Measurements from ENCODE around the gene DPY19L3. TPM values are rescaled to one million over a fixed set of nuclear protein-coding genes. Genes with fewer than 3 reads are reported as not detected.
A peak's percentile ranks its signal among the peaks of the same experiment; 100 is the strongest.

Gene DPY19L3
- total RNA-seq, 1 donor from 2014 or later = 111 TPM

DNA sequence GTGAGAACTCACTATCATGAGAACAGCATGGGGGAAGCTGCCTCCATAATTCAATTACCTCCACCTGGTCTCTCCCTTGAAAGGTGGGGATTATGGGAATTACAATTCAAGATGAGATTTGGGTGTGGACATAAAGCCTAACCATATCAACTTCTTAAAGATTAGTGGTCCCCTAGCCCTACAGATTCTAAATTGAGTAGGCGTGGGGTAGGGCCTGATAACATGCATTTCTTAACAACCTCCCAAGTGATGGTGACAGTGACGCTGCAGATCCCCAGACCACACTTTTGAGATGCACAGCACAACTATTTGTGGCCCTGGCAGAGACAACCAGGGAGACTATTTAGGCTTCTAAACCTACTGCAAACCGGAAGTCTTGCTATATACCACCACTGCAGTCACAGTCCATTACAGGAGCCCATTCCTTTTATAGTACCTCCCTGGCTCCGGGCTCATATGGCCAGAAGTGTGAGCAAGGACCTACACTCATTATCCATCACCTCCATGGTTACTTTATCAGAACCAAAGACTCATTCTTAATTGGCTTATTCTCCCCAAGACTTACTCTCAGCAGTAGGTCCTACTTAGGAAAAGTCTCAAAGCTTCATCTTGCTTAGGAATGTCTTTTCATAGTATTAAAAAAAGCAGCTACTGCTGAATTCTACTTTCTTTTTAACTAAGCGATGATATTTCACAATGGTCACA lies 2.1 kb upstream of the DPY19L3 start:
- H3K9me3 Mint-ChIP-seq (ENCODE audit: unreplicated experiment) = no peaks in the 10 kb centered on the region
- peaks cover 14% of the 10 kb centered on the region for H3K27me3 Mint-ChIP-seq (ENCODE audit: unreplicated experiment)
- H3K4me1 Mint-ChIP-seq (ENCODE audit: unreplicated experiment) = peaks cover 21% of the 10 kb centered on the region
- no peak overlapping the region for H3K4me3 Mint-ChIP-seq (ENCODE audit: unreplicated experiment)
- DNase-seq (ENCODE audit: low spot score) = no peak
- H3K27ac Mint-ChIP-seq (ENCODE audit: unreplicated experiment) = no peak overlapping the region
- peaks cover 12% of the 10 kb centered on the region for H3K36me3 Mint-ChIP-seq (ENCODE audit: low read depth, unreplicated experiment)
- TF ChIP-seq, protein P1, sequence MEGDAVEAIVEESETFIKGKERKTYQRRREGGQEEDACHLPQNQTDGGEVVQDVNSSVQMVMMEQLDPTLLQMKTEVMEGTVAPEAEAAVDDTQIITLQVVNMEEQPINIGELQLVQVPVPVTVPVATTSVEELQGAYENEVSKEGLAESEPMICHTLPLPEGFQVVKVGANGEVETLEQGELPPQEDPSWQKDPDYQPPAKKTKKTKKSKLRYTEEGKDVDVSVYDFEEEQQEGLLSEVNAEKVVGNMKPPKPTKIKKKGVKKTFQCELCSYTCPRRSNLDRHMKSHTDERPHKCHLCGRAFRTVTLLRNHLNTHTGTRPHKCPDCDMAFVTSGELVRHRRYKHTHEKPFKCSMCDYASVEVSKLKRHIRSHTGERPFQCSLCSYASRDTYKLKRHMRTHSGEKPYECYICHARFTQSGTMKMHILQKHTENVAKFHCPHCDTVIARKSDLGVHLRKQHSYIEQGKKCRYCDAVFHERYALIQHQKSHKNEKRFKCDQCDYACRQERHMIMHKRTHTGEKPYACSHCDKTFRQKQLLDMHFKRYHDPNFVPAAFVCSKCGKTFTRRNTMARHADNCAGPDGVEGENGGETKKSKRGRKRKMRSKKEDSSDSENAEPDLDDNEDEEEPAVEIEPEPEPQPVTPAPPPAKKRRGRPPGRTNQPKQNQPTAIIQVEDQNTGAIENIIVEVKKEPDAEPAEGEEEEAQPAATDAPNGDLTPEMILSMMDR (IDR thresholded peaks at IDR 0.05; ENCODE audit: unreplicated experiment) = no peak

DNA sequence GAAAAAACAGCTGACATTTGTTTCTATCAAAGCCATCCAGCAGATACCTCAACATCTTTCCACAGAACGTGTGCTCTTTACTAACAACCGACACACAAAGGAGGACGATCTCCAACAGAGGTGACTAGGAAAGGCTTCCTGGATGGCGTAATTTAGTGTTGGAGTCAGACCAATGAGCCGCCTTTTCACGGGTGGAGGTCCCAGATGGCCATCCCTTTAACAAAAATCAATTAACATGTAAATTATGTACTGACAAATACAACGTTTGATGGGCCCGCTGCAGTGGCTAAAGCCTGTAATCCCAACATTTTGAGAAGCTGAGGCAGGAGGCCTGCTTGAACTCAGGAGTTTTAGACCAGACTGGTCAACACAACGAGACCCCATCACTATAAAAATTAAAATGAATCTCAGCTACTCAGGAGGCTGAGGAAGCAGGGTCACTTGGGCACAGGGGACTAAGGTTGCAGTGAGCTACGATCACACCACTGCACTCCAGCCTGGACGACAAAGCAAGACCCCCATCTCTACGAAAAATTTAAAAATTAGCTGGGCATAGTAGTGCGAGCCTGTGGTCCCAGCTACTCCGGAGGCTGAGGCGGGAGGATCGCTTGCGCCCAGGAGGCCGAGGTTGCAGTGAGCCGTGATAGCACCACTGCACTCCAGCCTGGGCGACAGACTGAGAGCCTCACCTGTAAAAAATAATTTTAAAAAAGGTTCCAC lies 1.2 kb upstream of the DPY19L3 start:
- H3K36me3 Mint-ChIP-seq (ENCODE audit: low read depth, unreplicated experiment) = peaks cover 13% of the 10 kb centered on the region
- TF ChIP-seq, protein P1 (IDR thresholded peaks at IDR 0.05; ENCODE audit: unreplicated experiment) = no peak
- no peaks in the 10 kb centered on the region for H3K9me3 Mint-ChIP-seq (ENCODE audit: unreplicated experiment)
- DNase-seq (ENCODE audit: low spot score) = peak; percentile 4
- peaks cover 14% of the 10 kb centered on the region for H3K27me3 Mint-ChIP-seq (ENCODE audit: unreplicated experiment)
- peak overlapping the region; percentile 88 for H3K4me3 Mint-ChIP-seq (ENCODE audit: unreplicated experiment)
- peak overlapping the region; percentile 96 for H3K27ac Mint-ChIP-seq (ENCODE audit: unreplicated experiment)
- H3K4me1 Mint-ChIP-seq (ENCODE audit: unreplicated experiment) = peaks cover 21% of the 10 kb centered on the region

DNA sequence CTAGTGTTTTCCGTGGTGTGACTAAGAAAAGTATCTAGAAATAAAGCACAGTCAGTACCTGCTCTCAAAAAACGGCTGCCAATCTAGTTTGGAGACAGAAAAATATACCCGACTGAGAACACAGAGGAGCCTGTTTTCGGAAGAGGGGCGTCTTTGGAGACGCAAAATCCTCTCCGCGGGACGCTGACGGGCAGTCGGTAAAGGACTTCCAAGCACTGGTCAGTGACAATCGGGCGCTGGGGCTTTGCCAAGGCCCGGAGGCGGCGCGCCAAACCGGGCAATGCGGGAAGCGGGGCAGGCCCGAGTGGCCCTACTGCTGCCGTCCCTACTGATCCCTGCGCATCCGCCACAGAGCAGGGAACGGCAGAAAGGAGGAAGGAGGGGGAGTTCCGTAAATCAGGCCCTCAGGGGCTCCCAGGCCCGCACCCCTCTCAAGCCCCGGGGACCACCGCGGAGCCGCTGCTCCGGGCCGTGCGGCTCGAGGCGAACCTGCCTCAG lies 588 bp upstream of the DPY19L3 start:
- DNase-seq (ENCODE audit: low spot score) = peak; percentile 61
- Mint-ChIP-seq H3K27me3 (ENCODE audit: unreplicated experiment) (peaks cover 14% of the 10 kb centered on the region), H3K9me3 (ENCODE audit: unreplicated experiment) (no peaks in the 10 kb centered on the region), H3K27ac (ENCODE audit: unreplicated experiment) (peak overlapping the region; percentile 96), H3K4me3 (ENCODE audit: unreplicated experiment) (peak overlapping the region; percentile 88), H3K36me3 (ENCODE audit: low read depth, unreplicated experiment) (peaks cover 19% of the 10 kb centered on the region), H3K4me1 (ENCODE audit: unreplicated experiment) (peaks cover 21% of the 10 kb centered on the region)
- TF ChIP-seq, protein P1 (IDR thresholded peaks at IDR 0.05; ENCODE audit: unreplicated experiment) = no peak

- no peak for DNase-seq (ENCODE audit: low spot score)
- H3K27ac Mint-ChIP-seq (ENCODE audit: unreplicated experiment) = peak overlapping the region; percentile 88
- H3K36me3 Mint-ChIP-seq (ENCODE audit: low read depth, unreplicated experiment) = peaks cover 20% of the 10 kb centered on the region
- H3K4me3 Mint-ChIP-seq (ENCODE audit: unreplicated experiment) = peak overlapping the region; percentile 93
- peaks cover 10% of the 10 kb centered on the region for H3K27me3 Mint-ChIP-seq (ENCODE audit: unreplicated experiment)
- peaks cover 21% of the 10 kb centered on the region for H3K4me1 Mint-ChIP-seq (ENCODE audit: unreplicated experiment)
- TF ChIP-seq, protein P1 (IDR thresholded peaks at IDR 0.05; ENCODE audit: unreplicated experiment) = no peak
- H3K9me3 Mint-ChIP-seq (ENCODE audit: unreplicated experiment) = no peaks in the 10 kb centered on the region
Measured at GRCh38 chr19:32406161-32407003, 812 bp downstream of the DPY19L3 start.

Measured in endothelial cell (in vitro differentiated cells).